Fibroblast of pulmonary artery (primary cell): ENCODE data around the gene IL23A.

Source experiments
- DNase-seq: peaks from one replicate; pipeline ENCODE4 v3.0.0-alpha.2; 2010; ENCODE audit warnings: low read depth
- H3K4me3 ChIP-seq: replicated peaks from 2 replicates; pipeline ENCODE4 v1.5.1; 2011; ENCODE audit warnings: low read depth, mild to moderate bottlenecking, control low read depth, low read length, moderate library complexity
- CTCF ChIP-seq: IDR thresholded peaks from 2 replicates; pipeline ENCODE4 v1.5.1; 2011; ENCODE audit warnings: mild to moderate bottlenecking, control low read depth, low read length, inconsistent platforms; ENCODE audit errors: missing control alignments

IL23A gene

GRCh38 chr12:56326126-56326525 lies 12.6 kb upstream of the IL23A start:
- no peak for TF ChIP-seq CTCF
- DNase-seq = no peak
- H3K4me3 ChIP-seq = no peak overlapping the region

GRCh38 chr12:56326533-56326932 lies 12.2 kb upstream of the IL23A start:
- no peak for DNase-seq
- H3K4me3 ChIP-seq = no peak overlapping the region
- no peak for TF ChIP-seq CTCF

- no peak overlapping the region for H3K4me3 ChIP-seq
- TF ChIP-seq CTCF = no peak
These were observed 7.7 kb upstream of the IL23A start for GRCh38 chr12:56330936-56331490.

GRCh38 chr12:56332512-56333196 lies 6.0 kb upstream of the IL23A start:
- peak overlapping the region; percentile 67 for H3K4me3 ChIP-seq
- DNase-seq = no peak
- TF ChIP-seq CTCF = no peak

More at GRCh38 chr12:56330936-56331490, 7.7 kb upstream of the IL23A start:
- no peak for DNase-seq

GRCh38 chr12:56333197-56333678 lies 5.4 kb upstream of the IL23A start:
- H3K4me3 ChIP-seq = peak overlapping the region; percentile 67

GRCh38 chr12:56333679-56334489 lies 4.8 kb upstream of the IL23A start, which contains the start of gene PAN2:
PAN2 (minus strand) TSS chr12:56334000; CDS start chr12:56333094, 906 bp downstream.
- DNase-seq = peak; percentile 98
- peak; percentile 63 for TF ChIP-seq CTCF
- peak within 1 kb of the TSS; percentile 67 for H3K4me3 ChIP-seq

More at GRCh38 chr12:56333197-56333678, 5.4 kb upstream of the IL23A start:
- DNase-seq = no peak
- no peak for TF ChIP-seq CTCF
